ENCODE measurements around the gene PRKCA. TPM values are rescaled to one million over a fixed set of nuclear protein-coding genes. Genes with fewer than 3 reads are reported as not detected.

Gene PRKCA
- total RNA-seq, 4 donors from 2014 or later: 9.0 to 76.1 (median 15.1) TPM

DNA sequence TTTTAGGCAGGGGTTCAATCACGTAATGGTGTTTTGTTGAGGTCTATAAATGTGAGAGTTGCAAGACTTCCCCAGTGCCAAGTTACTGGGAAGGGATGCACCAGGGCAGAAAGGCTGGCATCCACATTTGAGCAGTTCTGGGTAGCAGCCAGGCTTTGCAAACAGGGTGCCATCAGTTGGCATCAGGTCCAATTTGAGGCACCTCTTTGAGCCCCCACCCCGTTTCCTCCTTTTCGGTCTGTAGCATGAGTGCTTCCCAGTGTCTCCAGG is 389.9 kb downstream of the PRKCA start:
- intact Hi-C loops (cut with DNase I; ENCODE audit: low total_unique reads): no loop called here
- H3K9me3 ChIP-seq: no peaks in the 10 kb centered on the region
- no peaks in the 10 kb centered on the region for H3K4me1 ChIP-seq
- no peak for DNase-seq
- TF ChIP-seq, protein P1, sequence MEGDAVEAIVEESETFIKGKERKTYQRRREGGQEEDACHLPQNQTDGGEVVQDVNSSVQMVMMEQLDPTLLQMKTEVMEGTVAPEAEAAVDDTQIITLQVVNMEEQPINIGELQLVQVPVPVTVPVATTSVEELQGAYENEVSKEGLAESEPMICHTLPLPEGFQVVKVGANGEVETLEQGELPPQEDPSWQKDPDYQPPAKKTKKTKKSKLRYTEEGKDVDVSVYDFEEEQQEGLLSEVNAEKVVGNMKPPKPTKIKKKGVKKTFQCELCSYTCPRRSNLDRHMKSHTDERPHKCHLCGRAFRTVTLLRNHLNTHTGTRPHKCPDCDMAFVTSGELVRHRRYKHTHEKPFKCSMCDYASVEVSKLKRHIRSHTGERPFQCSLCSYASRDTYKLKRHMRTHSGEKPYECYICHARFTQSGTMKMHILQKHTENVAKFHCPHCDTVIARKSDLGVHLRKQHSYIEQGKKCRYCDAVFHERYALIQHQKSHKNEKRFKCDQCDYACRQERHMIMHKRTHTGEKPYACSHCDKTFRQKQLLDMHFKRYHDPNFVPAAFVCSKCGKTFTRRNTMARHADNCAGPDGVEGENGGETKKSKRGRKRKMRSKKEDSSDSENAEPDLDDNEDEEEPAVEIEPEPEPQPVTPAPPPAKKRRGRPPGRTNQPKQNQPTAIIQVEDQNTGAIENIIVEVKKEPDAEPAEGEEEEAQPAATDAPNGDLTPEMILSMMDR (IDR thresholded peaks at IDR 0.05): no peak
- TF ChIP-seq POLR2A (IDR thresholded peaks at IDR 0.05): no peak
- no peaks in the 10 kb centered on the region for H3K27me3 ChIP-seq
- H3K27ac ChIP-seq: no peak overlapping the region
- no peaks in the 10 kb centered on the region for H3K36me3 ChIP-seq
- no peak overlapping the region for H3K4me3 ChIP-seq

DNA sequence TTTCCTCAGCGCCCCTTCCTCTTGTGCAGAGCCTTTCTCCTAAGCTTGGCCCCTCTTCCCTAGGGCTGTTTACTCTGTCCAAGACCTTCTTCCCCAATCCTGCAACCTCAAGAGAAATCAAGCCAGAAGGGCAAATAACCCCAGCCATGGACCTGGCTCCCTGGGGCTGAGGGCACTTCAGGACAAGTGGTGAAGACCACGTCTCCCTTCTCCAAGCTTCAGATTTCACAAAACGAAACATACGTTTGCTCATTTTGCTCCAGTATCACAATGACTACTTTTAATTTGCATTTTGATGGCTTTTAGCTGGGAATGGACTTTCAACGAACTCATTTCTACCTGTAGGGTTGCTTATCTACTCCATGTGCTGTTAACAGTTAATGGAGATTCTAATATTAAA is 392.7 kb downstream of the PRKCA start:
- no peaks in the 10 kb centered on the region for H3K4me1 ChIP-seq
- no peak overlapping the region for H3K4me3 ChIP-seq
- H3K27ac ChIP-seq: no peak overlapping the region
- intact Hi-C loops (cut with DNase I; ENCODE audit: low total_unique reads): no loop called here
- H3K36me3 ChIP-seq: no peaks in the 10 kb centered on the region
- no peak for TF ChIP-seq POLR2A (IDR thresholded peaks at IDR 0.05)
- TF ChIP-seq, protein P1 (IDR thresholded peaks at IDR 0.05): no peak
- no peaks in the 10 kb centered on the region for H3K9me3 ChIP-seq
- no peaks in the 10 kb centered on the region for H3K27me3 ChIP-seq
- DNase-seq: no peak

DNA sequence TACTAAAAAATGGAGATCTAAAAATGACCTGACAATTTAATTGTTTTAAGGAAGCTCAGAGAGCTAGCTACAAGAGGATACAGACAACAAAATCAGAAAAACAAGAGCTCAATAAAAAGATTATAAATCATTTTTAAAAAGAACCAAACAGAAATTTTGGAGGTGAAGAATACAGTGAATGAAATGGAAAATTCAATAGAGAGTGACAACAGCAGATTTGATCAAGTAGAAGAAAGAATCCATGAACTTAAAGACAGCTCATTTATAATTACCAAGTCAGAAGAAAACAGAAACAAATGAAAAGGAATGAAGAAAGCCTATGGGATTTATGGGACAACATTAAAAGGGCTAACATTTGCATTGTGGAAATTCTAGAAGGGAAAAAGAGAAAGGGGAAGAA is 395.9 kb downstream of the PRKCA start:
- no peak for DNase-seq
- Histone ChIP-seq H3K27ac (no peak overlapping the region), H3K4me1 (no peaks in the 10 kb centered on the region), H3K27me3 (no peaks in the 10 kb centered on the region), H3K36me3 (no peaks in the 10 kb centered on the region), H3K9me3 (no peaks in the 10 kb centered on the region), H3K4me3 (no peak overlapping the region)
- TF ChIP-seq, protein P1 (IDR thresholded peaks at IDR 0.05): no peak
- no peak for TF ChIP-seq POLR2A (IDR thresholded peaks at IDR 0.05)
- intact Hi-C loops (cut with DNase I; ENCODE audit: low total_unique reads): no loop called here

GRCh38 chr17:66701462-66701861 is 399.0 kb downstream of the PRKCA start:
- no peaks in the 10 kb centered on the region for H3K4me1 ChIP-seq
- H3K9me3 ChIP-seq: no peaks in the 10 kb centered on the region
- H3K4me3 ChIP-seq: no peak overlapping the region
- DNase-seq: no peak
- H3K36me3 ChIP-seq: no peaks in the 10 kb centered on the region
- intact Hi-C loops (cut with DNase I; ENCODE audit: low total_unique reads): no loop called here
- no peaks in the 10 kb centered on the region for H3K27me3 ChIP-seq
- no peak for TF ChIP-seq POLR2A (IDR thresholded peaks at IDR 0.05)
- TF ChIP-seq, protein P1 (IDR thresholded peaks at IDR 0.05): no peak
- no peak overlapping the region for H3K27ac ChIP-seq

DNA sequence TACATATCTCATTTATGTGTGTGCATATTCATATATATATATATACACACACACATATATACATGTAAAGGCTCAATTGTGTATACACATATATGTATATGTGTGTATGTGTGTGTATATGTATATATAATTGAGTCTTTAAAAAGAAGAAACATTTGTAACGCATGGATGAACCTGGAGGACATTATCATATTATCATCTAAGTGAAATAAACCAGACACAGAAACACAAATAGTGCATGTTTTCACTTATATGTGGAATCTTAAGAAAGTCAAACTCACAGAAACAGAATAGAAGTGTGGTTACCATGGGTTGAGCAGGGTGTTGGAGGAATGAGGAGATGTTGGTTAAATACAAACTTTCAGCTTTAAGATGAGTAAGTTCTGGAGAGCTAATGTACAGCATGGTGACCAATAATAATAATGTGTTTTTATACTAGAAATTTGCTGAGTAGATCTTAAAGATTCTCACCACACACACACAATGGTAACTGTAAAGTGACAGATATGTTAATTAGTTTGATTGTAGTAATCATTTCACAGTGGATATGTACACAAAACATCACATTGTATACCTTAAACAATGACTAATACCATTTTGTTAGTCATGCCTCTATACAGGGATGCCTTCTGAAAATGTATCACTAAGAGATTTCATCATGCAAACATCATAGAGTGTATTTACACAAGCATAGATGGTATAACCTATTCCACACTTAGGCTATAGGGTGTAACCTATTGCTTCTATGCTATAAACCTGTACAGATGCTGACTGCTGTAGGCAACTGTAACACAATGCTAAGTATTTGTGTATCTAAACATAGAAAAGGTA is 399.9 kb downstream of the PRKCA start:
- no peak overlapping the region for H3K27ac ChIP-seq
- H3K4me3 ChIP-seq: no peak overlapping the region
- H3K27me3 ChIP-seq: no peaks in the 10 kb centered on the region
- no peak for DNase-seq
- intact Hi-C loops (cut with DNase I; ENCODE audit: low total_unique reads): no loop called here
- H3K4me1 ChIP-seq: no peaks in the 10 kb centered on the region
- TF ChIP-seq POLR2A (IDR thresholded peaks at IDR 0.05): no peak
- TF ChIP-seq, protein P1 (IDR thresholded peaks at IDR 0.05): no peak
- no peaks in the 10 kb centered on the region for H3K36me3 ChIP-seq
- H3K9me3 ChIP-seq: no peaks in the 10 kb centered on the region

Measured in uterus (tissue), 4 donors.